ENCODE measurements around the gene PAF1. TPM values are rescaled to one million over a fixed set of nuclear protein-coding genes. Genes with fewer than 3 reads are reported as not detected.

PAF1 gene
- total RNA-seq, 1 donor from 2014 or later: 36.9 TPM

DNA sequence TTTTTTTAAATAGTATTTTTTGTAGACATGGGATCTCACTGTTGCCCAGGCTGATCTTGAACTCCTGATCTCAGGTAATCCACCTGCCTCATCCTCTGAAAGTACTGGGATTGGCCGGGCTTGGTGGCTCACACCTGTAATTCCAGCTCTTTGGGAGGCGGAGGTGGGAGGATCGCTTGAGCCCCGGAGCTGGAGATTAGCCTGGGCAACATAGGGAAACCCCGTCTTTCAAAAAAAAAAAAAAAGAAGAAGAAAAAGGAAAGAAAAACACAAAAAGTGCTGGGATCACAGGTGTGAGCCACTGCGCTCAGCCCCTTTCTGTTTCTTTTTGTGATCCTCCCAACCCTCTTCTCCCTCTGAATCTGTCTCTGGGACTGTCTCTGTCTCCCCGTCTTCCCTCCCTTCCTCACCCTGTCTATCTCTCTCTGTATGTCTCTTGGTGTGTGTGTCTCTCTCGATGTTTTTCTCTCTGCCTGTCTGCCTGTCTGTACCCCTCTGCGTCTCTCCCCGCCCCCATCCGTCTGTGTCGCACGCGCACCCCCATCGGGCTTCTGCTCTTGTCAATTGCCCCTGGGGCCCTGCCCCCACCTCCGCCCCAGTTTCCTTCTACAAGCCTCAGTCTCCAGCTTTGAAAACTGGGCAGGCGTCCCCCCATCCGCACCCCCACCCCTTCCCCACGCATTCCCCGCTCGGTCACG, 15.2 kb upstream of the PAF1 start:
- DNase-seq (ENCODE audit: low spot score): no peak

DNA sequence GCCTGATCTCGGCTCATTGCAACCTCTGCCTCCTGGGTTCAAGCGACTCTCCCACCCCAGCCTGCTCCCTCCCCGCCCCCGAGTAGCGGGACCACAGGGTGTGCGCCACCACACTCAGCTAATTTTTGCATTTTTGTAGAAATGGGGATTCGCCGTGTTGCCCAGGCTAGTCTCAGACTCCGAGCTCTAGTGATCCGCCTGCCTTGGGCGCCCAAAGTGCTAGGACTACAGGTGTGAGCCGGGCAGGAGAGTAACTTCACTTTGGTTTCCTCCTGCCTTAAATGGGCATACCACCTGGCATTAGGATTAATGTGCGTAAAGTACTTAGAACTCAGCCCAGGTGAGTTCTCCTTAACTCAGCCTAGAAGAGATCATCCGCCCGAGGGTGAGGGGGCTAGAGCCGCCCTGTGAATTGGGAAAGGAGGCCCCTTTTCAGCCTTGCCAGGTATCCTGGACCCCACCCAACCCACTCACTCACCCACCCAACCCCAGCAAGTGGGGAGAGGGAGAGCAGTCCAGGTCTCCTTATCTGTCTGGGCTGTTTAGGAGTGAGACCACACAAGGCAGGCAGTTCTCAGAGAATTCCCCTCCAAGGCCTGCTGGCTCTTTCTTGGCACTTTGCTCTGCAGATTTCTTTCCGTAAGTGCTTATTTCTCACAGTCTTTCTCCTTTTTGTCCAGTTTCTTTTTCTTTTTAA, 14.5 kb upstream of the PAF1 start:
- no peak for DNase-seq (ENCODE audit: low spot score)

- DNase-seq (ENCODE audit: low spot score): peak; percentile 99
Observed at GRCh38 chr19:39403331-39404312, 12.7 kb upstream of the PAF1 start.

DNA sequence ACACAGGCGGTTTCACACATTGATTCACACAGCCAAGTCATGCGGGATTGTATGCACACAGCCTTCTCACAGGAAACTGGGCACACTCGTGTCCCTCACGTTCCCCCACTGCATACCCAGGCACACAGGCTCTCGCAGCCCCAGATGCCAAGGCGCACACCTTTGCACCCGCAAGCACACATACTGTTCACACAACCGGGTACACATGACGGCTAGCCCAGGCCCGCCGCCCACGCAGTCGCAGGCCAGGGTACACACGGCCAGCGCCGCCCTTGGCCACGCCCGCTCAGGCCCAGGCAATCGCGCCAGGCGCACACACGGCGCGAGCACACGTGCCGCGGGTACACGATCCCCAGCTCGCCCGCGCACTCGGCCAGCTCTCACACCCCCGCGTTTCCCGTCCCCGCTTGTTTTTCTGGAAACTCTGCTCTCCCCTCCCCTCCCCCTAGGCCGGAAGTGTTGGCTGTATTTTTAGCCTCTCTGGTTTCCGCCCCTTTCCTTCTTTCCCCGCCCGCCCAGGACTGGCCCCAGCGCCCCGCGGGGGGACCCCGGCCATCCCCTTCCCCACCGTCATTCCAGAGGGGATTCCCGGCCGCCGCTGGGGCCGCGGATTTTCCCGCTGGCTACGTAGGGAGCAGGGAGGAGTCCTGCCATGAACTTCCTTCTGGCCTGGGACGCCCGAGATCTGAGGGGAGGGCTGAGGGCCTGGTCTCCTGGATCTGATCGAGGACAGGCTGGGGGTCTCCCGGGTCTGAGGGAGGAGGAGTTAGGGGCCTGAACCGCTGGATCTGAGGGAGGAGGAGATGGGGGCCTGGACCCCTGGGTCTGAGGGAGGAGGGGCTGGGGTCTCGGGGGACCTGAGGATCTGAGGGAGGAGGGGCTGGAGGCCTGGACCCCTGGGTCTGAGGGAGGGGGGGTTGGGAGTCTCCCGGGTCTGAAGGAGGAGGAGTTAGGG, 11.7 kb upstream of the PAF1 start:
- peak; percentile 96 for DNase-seq (ENCODE audit: low spot score)

DNA sequence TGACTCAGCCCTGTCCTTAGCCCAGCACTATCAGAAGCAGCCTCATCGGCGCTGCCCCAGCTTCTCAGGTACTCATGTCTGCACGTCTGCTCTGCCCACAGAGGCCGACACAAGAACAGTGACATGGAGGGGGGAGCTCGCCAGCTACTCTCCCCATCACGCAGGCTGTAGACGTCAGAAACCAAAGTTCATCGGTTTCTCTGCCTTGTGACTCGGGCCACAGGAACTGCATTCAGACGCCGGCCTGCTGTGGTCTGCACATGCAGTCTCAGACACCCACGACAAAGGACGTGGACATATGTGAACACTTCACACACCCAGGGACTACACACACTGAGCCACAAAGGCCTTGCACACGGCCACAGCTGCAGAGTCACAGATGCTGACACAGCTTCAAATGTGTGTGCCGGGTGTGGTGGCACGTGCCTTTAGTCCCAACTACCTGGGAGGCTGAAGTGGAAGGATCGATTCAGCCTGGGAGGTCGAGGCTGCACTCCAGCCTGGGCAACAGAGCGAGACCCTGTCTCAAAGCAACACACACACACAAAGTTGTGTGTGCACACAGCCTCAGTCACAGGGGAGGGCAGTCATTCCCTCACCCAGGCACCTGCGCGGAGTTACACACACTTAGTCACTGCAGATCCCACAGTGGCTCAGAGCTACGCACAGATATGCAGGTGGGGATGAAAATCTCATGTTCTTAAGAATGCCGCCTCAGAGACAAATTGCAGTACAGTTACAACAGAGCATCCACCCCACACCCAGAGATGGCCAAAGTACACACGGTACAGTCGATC, 10.8 kb upstream of the PAF1 start:
- peak; percentile 69 for DNase-seq (ENCODE audit: low spot score)

GRCh38 chr19:39401070-39401548, 10.2 kb upstream of the PAF1 start:
- DNase-seq (ENCODE audit: low spot score): no peak

DNA sequence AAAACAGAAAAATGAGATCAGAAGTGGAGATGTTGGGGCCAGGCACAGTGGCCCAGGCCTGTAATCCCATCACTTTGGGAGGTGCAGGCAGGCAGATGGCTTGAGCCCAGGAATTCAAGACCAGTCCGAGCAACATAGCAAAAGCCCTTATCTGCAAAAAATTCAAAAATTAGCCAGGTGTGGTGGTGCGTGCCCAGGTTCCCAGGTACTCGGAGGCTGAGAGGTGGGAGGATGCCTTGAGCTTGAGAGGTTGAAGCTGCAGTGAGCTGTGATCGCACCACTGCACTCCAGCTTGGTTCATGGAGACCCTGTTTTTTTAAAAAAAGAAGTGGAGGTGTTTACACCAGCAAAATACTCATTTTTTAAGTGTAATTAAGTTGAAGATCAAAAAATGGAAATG, 9.2 kb upstream of the PAF1 start:
- no peak for DNase-seq (ENCODE audit: low spot score)

- DNase-seq (ENCODE audit: low spot score): no peak
Observed at GRCh38 chr19:39399668-39400050, 8.8 kb upstream of the PAF1 start.

GRCh38 chr19:39398297-39398864, 7.5 kb upstream of the PAF1 start:
- peak; percentile 79 for DNase-seq (ENCODE audit: low spot score)

- peak; percentile 90 for DNase-seq (ENCODE audit: low spot score)
Observed at GRCh38 chr19:39397360-39398296, 6.7 kb upstream of the PAF1 start.

GRCh38 chr19:39390451-39390750, 505 bp downstream of the PAF1 start:
- DNase-seq (ENCODE audit: low spot score): no peak

GRCh38 chr19:39389631-39390414, 1.1 kb downstream of the PAF1 start:
- DNase-seq (ENCODE audit: low spot score): no peak

- DNase-seq (ENCODE audit: low spot score): no peak
Observed at GRCh38 chr19:39388657-39389056, 2.2 kb downstream of the PAF1 start.

GRCh38 chr19:39386557-39386956, 4.3 kb downstream of the PAF1 start:
- no peak for DNase-seq (ENCODE audit: low spot score)

- DNase-seq (ENCODE audit: low spot score): no peak
Observed at GRCh38 chr19:39385629-39386411, 5.1 kb downstream of the PAF1 start.

- DNase-seq (ENCODE audit: low spot score): no peak
Observed at GRCh38 chr19:39384839-39385568, 5.9 kb downstream of the PAF1 start.

Data from ureter (tissue), 1 donor.